HG03558 (cell line): ENCODE data around the gene RFTN1.

Source experiments
- ATAC-seq: cut with Tn5 transposase; IDR thresholded peaks from one replicate; pipeline ENCODE4 v1.9.1; 2021; ENCODE audit warnings: moderate number of reproducible peaks; ENCODE audit not compliant: unreplicated experiment; ENCODE audit errors: extremely low read depth

RFTN1 gene

GRCh38 chr3:16413321-16413720 is 100.2 kb downstream of the RFTN1 start:
- no peak for ATAC-seq

GRCh38 chr3:16412192-16412800 is 101.2 kb downstream of the RFTN1 start:
- ATAC-seq: no peak

- ATAC-seq: no peak
Observed at GRCh38 chr3:16411441-16411840, 102.1 kb downstream of the RFTN1 start.

GRCh38 chr3:16410659-16411058 is 102.8 kb downstream of the RFTN1 start:
- ATAC-seq: no peak

- no peak for ATAC-seq
Observed at GRCh38 chr3:16409032-16409431, 104.5 kb downstream of the RFTN1 start.

GRCh38 chr3:16407366-16407765 is 106.1 kb downstream of the RFTN1 start:
- no peak for ATAC-seq

- no peak for ATAC-seq
Observed at GRCh38 chr3:16406579-16406978, 106.9 kb downstream of the RFTN1 start.

- ATAC-seq: no peak
Observed at GRCh38 chr3:16406166-16406565, 107.3 kb downstream of the RFTN1 start.

- ATAC-seq: no peak
Observed at GRCh38 chr3:16404349-16404895, 109.1 kb downstream of the RFTN1 start.

GRCh38 chr3:16402451-16402850 is 111.0 kb downstream of the RFTN1 start:
- ATAC-seq: no peak

- no peak for ATAC-seq
Observed at GRCh38 chr3:16401273-16401672, 112.2 kb downstream of the RFTN1 start.

- no peak for ATAC-seq
Observed at GRCh38 chr3:16400106-16400931, 113.2 kb downstream of the RFTN1 start.

GRCh38 chr3:16399473-16399872 is 114.0 kb downstream of the RFTN1 start:
- ATAC-seq: no peak

- ATAC-seq: no peak
Observed at GRCh38 chr3:16398648-16399047, 114.9 kb downstream of the RFTN1 start.

- ATAC-seq: no peak
Observed at GRCh38 chr3:16396202-16396601, 117.3 kb downstream of the RFTN1 start.

- ATAC-seq: no peak
Observed at GRCh38 chr3:16395212-16395611, 118.3 kb downstream of the RFTN1 start.

GRCh38 chr3:16394639-16395038 is 118.9 kb downstream of the RFTN1 start:
- no peak for ATAC-seq

- ATAC-seq: no peak
Observed at GRCh38 chr3:16392717-16393116, 120.8 kb downstream of the RFTN1 start.

GRCh38 chr3:16392065-16392464 is 121.4 kb downstream of the RFTN1 start:
- no peak for ATAC-seq

GRCh38 chr3:16390581-16390980 is 122.9 kb downstream of the RFTN1 start:
- no peak for ATAC-seq

GRCh38 chr3:16388850-16389441 is 124.6 kb downstream of the RFTN1 start:
- no peak for ATAC-seq
